ENCODE measurements around the gene SHB.

The SHB gene

GRCh38 chr9:37951671-37952449 is 117.2 kb downstream of the SHB start:
- Mint-ChIP-seq H3K4me3 (no peak overlapping the region), H3K9me3 (peaks cover 7% of the 10 kb centered on the region), H3K36me3 (peaks cover 32% of the 10 kb centered on the region), H3K27me3 (peaks cover 11% of the 10 kb centered on the region), H3K4me1 (peaks cover 37% of the 10 kb centered on the region), H3K27ac (peak overlapping the region; percentile 90)
- no peak for ATAC-seq

GRCh38 chr9:37950561-37950960 is 118.5 kb downstream of the SHB start:
- Mint-ChIP-seq H3K27ac (no peak overlapping the region), H3K4me3 (no peak overlapping the region), H3K27me3 (peaks cover 18% of the 10 kb centered on the region), H3K36me3 (peaks cover 32% of the 10 kb centered on the region), H3K9me3 (peaks cover 7% of the 10 kb centered on the region), H3K4me1 (peaks cover 37% of the 10 kb centered on the region)
- no peak for ATAC-seq

GRCh38 chr9:37949576-37949975 is 119.5 kb downstream of the SHB start:
- Mint-ChIP-seq H3K4me3 (no peak overlapping the region), H3K9me3 (peaks cover 7% of the 10 kb centered on the region), H3K27ac (no peak overlapping the region), H3K27me3 (peaks cover 28% of the 10 kb centered on the region), H3K4me1 (peaks cover 33% of the 10 kb centered on the region), H3K36me3 (peaks cover 25% of the 10 kb centered on the region)
- ATAC-seq, result no peak

- Mint-ChIP-seq H3K27me3 (peaks cover 39% of the 10 kb centered on the region), H3K4me1 (peaks cover 22% of the 10 kb centered on the region), H3K36me3 (peaks cover 30% of the 10 kb centered on the region), H3K4me3 (no peak overlapping the region), H3K27ac (no peak overlapping the region), H3K9me3 (peaks cover 7% of the 10 kb centered on the region)
- ATAC-seq, result no peak
Measured at GRCh38 chr9:37948417-37948980, 120.5 kb downstream of the SHB start.

GRCh38 chr9:37947977-37948376 is 121.0 kb downstream of the SHB start:
- Mint-ChIP-seq H3K9me3 (peaks cover 7% of the 10 kb centered on the region), H3K27me3 (peaks cover 44% of the 10 kb centered on the region), H3K4me3 (no peak overlapping the region), H3K27ac (no peak overlapping the region), H3K4me1 (peaks cover 17% of the 10 kb centered on the region), H3K36me3 (peaks cover 29% of the 10 kb centered on the region)
- no peak for ATAC-seq

- Mint-ChIP-seq H3K9me3 (peaks cover 7% of the 10 kb centered on the region), H3K27ac (no peak overlapping the region), H3K4me1 (peaks cover 12% of the 10 kb centered on the region), H3K27me3 (peaks cover 47% of the 10 kb centered on the region), H3K4me3 (no peak overlapping the region), H3K36me3 (peaks cover 24% of the 10 kb centered on the region)
- no peak for ATAC-seq
Measured at GRCh38 chr9:37947471-37947870, 121.6 kb downstream of the SHB start.

- H3K4me1 Mint-ChIP-seq, result peaks cover 7% of the 10 kb centered on the region
- peaks cover 19% of the 10 kb centered on the region for H3K36me3 Mint-ChIP-seq
- no peak overlapping the region for H3K4me3 Mint-ChIP-seq
- ATAC-seq, result no peak
- H3K9me3 Mint-ChIP-seq, result peaks cover 2% of the 10 kb centered on the region
- no peak overlapping the region for H3K27ac Mint-ChIP-seq
- H3K27me3 Mint-ChIP-seq, result peaks cover 47% of the 10 kb centered on the region
Measured at GRCh38 chr9:37946971-37947370, 122.1 kb downstream of the SHB start.

GRCh38 chr9:37946041-37946440 is 123.0 kb downstream of the SHB start:
- ATAC-seq, result no peak
- Mint-ChIP-seq H3K9me3 (no peaks in the 10 kb centered on the region), H3K36me3 (peaks cover 10% of the 10 kb centered on the region), H3K4me1 (no peaks in the 10 kb centered on the region), H3K4me3 (no peak overlapping the region), H3K27me3 (peaks cover 40% of the 10 kb centered on the region), H3K27ac (no peak overlapping the region)

- no peak overlapping the region for H3K27ac Mint-ChIP-seq
- peaks cover 6% of the 10 kb centered on the region for H3K36me3 Mint-ChIP-seq
- H3K27me3 Mint-ChIP-seq, result peaks cover 36% of the 10 kb centered on the region
- H3K9me3 Mint-ChIP-seq, result no peaks in the 10 kb centered on the region
- H3K4me1 Mint-ChIP-seq, result no peaks in the 10 kb centered on the region
- ATAC-seq, result no peak
- no peak overlapping the region for H3K4me3 Mint-ChIP-seq
Measured at GRCh38 chr9:37944671-37945481, 124.2 kb downstream of the SHB start.

GRCh38 chr9:37944266-37944650 is 124.8 kb downstream of the SHB start:
- Mint-ChIP-seq H3K27me3 (peaks cover 36% of the 10 kb centered on the region), H3K4me1 (no peaks in the 10 kb centered on the region), H3K36me3 (peaks cover 6% of the 10 kb centered on the region), H3K9me3 (no peaks in the 10 kb centered on the region), H3K4me3 (no peak overlapping the region), H3K27ac (no peak overlapping the region)
- no peak for ATAC-seq

- Mint-ChIP-seq H3K4me3 (no peak overlapping the region), H3K27ac (no peak overlapping the region), H3K36me3 (peaks cover 6% of the 10 kb centered on the region), H3K27me3 (peaks cover 36% of the 10 kb centered on the region), H3K9me3 (no peaks in the 10 kb centered on the region), H3K4me1 (no peaks in the 10 kb centered on the region)
- ATAC-seq, result no peak
Measured at GRCh38 chr9:37943345-37944265, 125.4 kb downstream of the SHB start.

- Mint-ChIP-seq H3K27me3 (peaks cover 36% of the 10 kb centered on the region), H3K4me1 (no peaks in the 10 kb centered on the region), H3K36me3 (peaks cover 6% of the 10 kb centered on the region), H3K9me3 (no peaks in the 10 kb centered on the region), H3K4me3 (no peak overlapping the region), H3K27ac (no peak overlapping the region)
- no peak for ATAC-seq
Measured at GRCh38 chr9:37942621-37943344, 126.2 kb downstream of the SHB start.

GRCh38 chr9:37941253-37941652 is 127.8 kb downstream of the SHB start:
- no peak for ATAC-seq
- no peak overlapping the region for H3K4me3 Mint-ChIP-seq
- H3K27me3 Mint-ChIP-seq, result peaks cover 36% of the 10 kb centered on the region
- H3K27ac Mint-ChIP-seq, result no peak overlapping the region
- peaks cover 6% of the 10 kb centered on the region for H3K36me3 Mint-ChIP-seq
- no peaks in the 10 kb centered on the region for H3K4me1 Mint-ChIP-seq
- H3K9me3 Mint-ChIP-seq, result no peaks in the 10 kb centered on the region

- no peak overlapping the region for H3K4me3 Mint-ChIP-seq
- ATAC-seq, result no peak
Measured at GRCh38 chr9:37939575-37940095, 129.4 kb downstream of the SHB start.

More at GRCh38 chr9:37939575-37940095, 129.4 kb downstream of the SHB start:
- peaks cover 20% of the 10 kb centered on the region for H3K27me3 Mint-ChIP-seq
- H3K4me1 Mint-ChIP-seq, result no peaks in the 10 kb centered on the region
- H3K36me3 Mint-ChIP-seq, result peaks cover 6% of the 10 kb centered on the region
- H3K27ac Mint-ChIP-seq, result no peak overlapping the region
- H3K9me3 Mint-ChIP-seq, result no peaks in the 10 kb centered on the region

Measured in stimulated activated memory B cell treated with anti-CD40 and anti-IgM and Interleukin-4, amounts not matched to agents 10 μg/mL and 1 μg/mL and 100 μg/mL, for 72 hours (primary cell).